ENCODE measurements around the gene CDR2. TPM values are rescaled to one million over a fixed set of nuclear protein-coding genes. Genes with fewer than 3 reads are reported as not detected.

Gene CDR2
- total RNA-seq, 1 donor, result 89.8 TPM

DNA sequence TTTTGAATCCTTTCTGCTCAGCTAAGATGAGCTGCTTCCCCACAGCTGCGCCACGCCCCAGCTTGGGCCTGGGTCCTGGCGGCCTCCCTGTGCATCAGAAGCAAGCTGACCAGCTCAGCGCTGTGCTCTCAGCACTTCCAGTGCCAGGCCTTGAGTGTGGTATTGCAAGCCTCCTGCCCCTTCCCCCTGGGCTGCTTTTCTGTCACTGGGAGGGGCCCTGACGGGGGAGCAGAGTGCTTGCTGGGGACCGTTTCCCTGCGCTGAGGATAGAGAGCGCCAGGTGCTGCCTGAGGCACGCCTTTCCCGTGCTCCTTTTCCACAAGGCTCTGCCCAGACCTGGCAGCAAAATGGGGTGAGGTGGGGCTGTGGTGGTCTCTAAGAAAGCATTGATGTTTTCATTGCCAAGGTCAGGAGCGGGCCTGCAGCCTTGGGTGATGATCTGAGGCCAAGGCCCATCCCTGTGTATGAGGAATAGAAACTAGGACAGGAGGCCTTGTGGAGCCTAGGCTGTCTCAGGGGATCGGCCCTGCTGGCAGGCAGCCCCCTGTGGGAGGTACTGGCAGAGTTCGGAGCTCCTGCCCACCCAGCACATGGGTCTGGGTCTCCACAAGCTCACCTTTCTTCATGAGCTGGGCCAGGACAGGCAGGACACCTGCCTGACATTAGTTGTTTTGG lies 47.5 kb downstream of the CDR2 start:
- no peaks in the 10 kb centered on the region for H3K27me3 ChIP-seq (ENCODE audit: insufficient read depth, low read length)
- no peaks in the 10 kb centered on the region for H3K9me3 ChIP-seq (ENCODE audit: low read depth, low read length)
- H3K4me3 ChIP-seq (ENCODE audit: low read length), result no peak overlapping the region
- H3K4me1 ChIP-seq (ENCODE audit: insufficient read depth, low read length), result peaks cover 6% of the 10 kb centered on the region

DNA sequence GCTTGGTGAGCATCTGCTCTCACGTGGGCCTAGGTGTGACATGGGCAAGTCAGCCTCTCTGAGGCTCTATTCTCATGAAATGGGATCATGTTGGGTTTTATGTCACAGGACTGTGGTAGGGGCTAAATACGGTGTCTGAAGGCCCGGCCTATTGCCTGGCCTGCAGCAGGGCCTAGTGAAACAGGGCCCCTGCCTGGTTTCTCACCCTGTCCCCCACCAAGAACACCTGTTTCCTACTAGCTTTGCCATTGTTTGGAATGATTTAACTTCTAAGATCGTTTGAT lies 48.1 kb downstream of the CDR2 start:
- Histone ChIP-seq H3K27me3 (ENCODE audit: insufficient read depth, low read length) (no peaks in the 10 kb centered on the region), H3K9me3 (ENCODE audit: low read depth, low read length) (no peaks in the 10 kb centered on the region), H3K4me1 (ENCODE audit: insufficient read depth, low read length) (peaks cover 6% of the 10 kb centered on the region), H3K4me3 (ENCODE audit: low read length) (no peak overlapping the region)

DNA sequence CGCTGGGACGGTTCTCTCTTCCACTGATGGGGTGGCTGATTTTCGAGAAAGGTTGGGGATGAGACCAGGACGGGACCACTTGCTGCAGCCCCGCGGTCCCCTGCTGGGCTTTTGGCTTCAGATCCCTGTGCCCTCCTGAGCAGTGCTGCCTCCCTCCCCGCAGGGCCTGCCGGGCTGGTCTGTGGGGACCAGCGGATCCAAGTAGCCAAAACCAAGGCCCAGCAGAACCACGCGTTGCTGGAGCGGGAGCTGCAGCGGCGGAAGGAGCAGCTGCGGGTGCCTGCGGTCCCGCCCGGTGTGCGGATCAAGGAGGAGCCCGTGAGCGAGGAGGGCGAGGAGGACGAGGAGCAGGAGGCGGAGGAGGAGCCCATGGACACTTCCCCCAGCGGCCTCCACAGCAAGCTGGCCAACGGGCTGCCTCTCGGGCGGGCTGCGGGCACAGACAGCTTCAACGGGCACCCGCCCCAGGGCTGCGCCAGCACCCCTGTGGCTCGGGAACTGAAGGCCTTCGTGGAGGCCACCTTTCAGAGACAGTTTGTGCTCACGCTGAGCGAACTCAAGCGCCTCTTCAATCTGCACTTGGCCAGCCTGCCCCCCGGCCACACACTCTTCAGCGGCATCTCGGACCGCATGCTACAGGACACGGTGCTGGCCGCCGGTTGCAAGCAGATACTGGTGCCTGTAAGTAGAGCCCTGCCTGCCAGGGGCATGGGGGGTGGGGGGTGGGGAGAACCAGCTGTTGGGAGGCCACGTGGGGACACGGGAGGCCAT lies 48.6 kb downstream of the CDR2 start:
- Histone ChIP-seq H3K9me3 (ENCODE audit: low read depth, low read length) (no peaks in the 10 kb centered on the region), H3K27me3 (ENCODE audit: insufficient read depth, low read length) (no peaks in the 10 kb centered on the region), H3K4me1 (ENCODE audit: insufficient read depth, low read length) (peaks cover 6% of the 10 kb centered on the region), H3K4me3 (ENCODE audit: low read length) (no peak overlapping the region)

DNA sequence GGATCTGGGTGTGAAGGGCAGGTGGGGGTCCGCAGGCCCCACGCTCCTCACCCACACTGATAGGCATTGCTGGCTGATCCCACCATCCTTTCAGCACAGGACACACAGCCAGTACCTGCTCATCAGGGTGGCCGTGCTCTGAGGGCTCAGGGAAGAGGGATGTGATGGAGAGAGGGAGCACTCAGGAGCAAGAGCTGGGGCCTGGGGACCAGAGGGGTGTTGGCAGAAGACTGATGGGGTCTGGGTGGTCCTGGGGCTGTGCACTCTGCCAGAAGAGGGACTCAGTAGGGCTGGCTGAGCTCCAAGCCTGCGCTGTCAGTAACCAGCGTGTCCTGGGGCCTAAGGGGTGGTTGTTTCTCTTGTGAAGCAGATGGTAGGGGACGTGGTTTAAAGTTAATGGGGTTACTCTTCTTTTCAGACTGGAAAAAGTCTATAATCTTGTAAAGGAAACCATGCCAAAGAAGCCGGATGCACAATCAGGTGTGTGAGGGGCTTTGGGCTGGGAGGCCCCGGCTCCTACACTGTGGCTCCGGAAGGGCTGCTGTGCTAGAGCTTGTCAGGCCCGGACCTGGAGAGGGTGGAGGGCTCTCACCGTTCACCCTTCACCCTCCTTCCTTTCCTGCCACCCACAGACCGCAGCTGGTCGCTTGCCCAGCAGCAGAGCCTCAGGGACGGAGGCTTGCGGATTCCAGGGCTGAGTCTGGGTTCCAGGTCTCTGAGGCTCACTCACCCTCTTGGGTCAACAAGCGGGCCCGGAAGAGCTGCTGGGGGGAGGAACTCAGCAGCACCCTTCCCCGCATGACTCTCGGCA lies 49.4 kb downstream of the CDR2 start:
- no peak overlapping the region for H3K4me3 ChIP-seq (ENCODE audit: low read length)
- peaks cover 1% of the 10 kb centered on the region for H3K4me1 ChIP-seq (ENCODE audit: insufficient read depth, low read length)
- H3K27me3 ChIP-seq (ENCODE audit: insufficient read depth, low read length), result no peaks in the 10 kb centered on the region
- H3K9me3 ChIP-seq (ENCODE audit: low read depth, low read length), result no peaks in the 10 kb centered on the region

DNA sequence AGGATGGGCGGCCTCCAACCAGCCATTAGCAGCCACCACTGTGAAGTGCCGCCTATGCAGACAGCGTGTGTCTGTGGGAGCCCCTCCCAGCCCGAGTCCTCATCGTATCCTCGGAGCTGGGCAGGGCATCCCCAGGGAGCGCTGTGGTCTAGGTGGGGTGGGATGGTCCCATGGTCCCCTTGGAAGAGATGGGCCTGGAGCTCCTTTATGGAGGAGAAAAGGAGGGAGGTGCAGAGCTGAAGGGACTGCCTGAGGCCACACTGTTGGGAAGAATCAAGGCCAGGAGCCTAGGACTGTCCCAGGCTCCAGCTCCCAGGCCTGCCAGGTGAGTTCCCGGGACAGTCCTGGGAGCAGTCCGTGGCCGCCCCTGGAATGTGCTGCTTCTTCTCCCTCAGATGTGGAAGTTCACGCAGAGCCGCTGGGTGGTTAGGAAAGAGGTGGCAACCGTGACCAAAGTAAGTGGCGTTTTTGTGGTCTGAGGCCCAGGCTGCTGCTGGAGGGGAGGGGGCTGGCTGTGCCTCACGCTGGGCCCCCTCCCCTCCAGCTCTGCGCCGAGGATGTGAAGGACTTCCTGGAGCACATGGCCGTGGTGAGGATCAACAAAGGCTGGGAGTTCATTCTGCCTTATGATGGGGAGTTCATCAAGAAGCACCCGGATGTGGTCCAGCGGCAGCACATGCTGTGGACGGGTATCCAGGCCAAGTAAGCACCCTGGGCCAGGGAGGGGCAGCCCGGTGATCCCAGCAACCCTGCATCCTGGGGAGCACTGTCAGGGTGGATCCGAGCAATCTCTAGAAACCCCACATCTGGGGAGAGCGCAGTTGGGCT lies 50.2 kb downstream of the CDR2 start:
- H3K9me3 ChIP-seq (ENCODE audit: low read depth, low read length), result no peaks in the 10 kb centered on the region
- H3K4me3 ChIP-seq (ENCODE audit: low read length), result no peak overlapping the region
- H3K4me1 ChIP-seq (ENCODE audit: insufficient read depth, low read length), result no peaks in the 10 kb centered on the region
- no peaks in the 10 kb centered on the region for H3K27me3 ChIP-seq (ENCODE audit: insufficient read depth, low read length)

DNA sequence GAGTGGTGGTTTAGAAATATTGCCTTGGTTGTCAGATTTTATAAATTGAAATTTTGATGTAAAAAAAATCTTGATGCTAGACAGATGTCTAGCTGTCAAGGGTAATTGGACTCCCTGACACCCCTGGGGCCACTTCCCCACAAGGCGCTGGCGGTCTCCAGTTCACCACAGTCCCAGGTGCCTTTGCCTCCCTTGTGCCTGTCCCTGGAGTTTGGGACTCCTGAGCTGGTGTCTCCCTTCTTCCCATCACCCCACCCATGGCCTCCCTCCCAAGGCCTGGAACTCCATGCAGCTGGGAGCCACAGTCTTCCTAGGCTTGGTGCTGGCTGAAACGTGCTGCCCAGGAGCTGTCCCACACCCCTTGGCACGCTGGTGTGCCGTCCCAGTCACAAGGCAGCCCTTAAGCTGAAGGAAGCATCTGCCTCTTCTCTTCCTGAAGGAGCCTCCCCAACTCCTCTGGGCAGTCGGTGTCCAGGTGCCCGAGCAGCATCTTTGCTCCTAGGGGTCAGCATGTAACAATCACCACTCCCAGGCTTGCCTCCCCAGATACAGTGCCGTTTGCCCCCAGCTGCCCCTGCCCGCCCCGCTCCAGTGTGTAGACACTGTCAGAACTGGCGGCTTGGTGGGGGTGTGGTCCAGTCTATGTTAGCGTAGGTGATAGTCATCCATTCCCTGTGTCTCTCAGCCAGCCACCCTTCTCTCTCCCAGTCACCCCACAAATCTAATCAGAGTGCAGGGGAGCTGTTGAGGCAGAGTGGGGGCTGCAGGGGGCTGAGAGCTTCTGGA lies 51.1 kb downstream of the CDR2 start:
- Histone ChIP-seq H3K9me3 (ENCODE audit: low read depth, low read length) (no peaks in the 10 kb centered on the region), H3K27me3 (ENCODE audit: insufficient read depth, low read length) (no peaks in the 10 kb centered on the region), H3K4me3 (ENCODE audit: low read length) (no peak overlapping the region), H3K4me1 (ENCODE audit: insufficient read depth, low read length) (no peaks in the 10 kb centered on the region)

DNA sequence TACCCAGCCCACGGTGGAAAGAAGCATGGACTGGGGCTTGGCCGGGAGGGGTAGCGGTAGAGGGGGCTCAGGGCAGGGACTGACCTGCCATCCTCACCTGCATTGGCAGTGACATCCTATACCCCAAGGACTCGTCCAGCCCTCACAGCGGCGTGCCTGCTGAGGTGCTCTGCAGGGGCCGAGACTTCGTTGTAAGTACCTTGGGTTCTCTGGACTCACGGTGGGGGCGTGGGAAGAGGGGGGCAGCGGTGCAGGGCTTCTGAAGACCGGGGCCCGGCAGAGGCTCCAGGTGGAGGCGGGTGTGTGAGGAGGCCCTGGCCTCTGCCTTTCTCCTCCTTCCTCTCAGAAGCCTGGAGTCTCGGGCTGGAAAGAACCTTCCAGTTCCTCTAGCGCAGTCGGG lies 51.7 kb downstream of the CDR2 start:
- H3K27me3 ChIP-seq (ENCODE audit: insufficient read depth, low read length), result no peaks in the 10 kb centered on the region
- no peaks in the 10 kb centered on the region for H3K9me3 ChIP-seq (ENCODE audit: low read depth, low read length)
- no peak overlapping the region for H3K4me3 ChIP-seq (ENCODE audit: low read length)
- no peaks in the 10 kb centered on the region for H3K4me1 ChIP-seq (ENCODE audit: insufficient read depth, low read length)

DNA sequence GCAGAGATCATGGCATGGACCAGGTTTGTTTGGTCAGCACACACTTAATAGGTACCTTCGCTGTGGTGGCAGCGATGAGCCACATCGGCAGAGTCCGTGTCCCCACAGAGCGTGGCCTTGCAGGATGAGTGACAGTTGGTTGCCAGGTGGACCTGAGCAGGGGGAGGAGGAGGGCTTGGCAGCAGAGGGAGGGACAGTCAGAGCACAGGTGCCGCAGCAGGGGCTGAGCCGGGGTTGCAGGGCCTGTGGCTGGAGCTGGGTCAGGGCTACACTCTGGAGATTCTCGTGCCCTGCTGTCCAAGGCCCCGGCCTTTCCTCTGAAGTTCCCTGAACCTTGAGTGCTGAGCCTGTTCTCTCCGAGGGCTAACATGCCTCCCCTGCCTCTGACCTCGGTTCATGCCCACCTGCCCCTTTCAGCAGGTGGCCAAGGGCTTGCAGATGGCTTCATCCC lies 52.4 kb downstream of the CDR2 start:
- Histone ChIP-seq H3K9me3 (ENCODE audit: low read depth, low read length) (no peaks in the 10 kb centered on the region), H3K27me3 (ENCODE audit: insufficient read depth, low read length) (no peaks in the 10 kb centered on the region), H3K4me3 (ENCODE audit: low read length) (no peak overlapping the region), H3K4me1 (ENCODE audit: insufficient read depth, low read length) (no peaks in the 10 kb centered on the region)

DNA sequence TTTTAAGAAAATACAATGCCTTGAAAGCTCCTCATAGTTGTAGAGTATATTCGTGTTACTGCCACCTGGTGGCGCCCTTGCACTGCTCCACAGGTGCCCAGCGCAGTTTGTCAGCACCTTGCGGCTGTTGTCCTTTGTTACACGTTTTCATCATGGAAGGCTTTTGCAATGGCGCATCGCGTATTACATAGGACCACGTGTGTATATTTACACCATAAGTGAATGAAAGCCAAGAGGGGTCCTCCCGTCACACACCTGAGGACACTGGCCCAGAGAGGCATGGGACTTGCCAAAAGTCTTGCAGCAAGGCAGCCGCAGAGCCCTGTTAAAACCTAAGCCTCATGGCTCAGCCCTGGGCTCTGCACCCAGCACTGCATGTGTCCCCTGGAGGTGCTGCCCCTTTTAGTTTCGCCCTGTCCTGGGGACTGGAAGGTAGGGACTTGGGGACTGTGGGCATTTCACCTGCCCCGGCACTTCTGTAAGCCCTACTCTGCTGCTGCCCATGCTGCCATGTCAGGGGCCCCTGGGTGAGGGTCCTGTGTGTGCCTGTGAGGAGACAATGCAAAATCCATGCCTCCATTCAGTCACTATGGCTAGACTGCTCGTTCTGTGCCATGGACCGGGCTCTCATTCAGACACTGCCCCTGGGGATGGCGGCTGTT lies 52.9 kb downstream of the CDR2 start:
- no peak overlapping the region for H3K4me3 ChIP-seq (ENCODE audit: low read length)

DNA sequence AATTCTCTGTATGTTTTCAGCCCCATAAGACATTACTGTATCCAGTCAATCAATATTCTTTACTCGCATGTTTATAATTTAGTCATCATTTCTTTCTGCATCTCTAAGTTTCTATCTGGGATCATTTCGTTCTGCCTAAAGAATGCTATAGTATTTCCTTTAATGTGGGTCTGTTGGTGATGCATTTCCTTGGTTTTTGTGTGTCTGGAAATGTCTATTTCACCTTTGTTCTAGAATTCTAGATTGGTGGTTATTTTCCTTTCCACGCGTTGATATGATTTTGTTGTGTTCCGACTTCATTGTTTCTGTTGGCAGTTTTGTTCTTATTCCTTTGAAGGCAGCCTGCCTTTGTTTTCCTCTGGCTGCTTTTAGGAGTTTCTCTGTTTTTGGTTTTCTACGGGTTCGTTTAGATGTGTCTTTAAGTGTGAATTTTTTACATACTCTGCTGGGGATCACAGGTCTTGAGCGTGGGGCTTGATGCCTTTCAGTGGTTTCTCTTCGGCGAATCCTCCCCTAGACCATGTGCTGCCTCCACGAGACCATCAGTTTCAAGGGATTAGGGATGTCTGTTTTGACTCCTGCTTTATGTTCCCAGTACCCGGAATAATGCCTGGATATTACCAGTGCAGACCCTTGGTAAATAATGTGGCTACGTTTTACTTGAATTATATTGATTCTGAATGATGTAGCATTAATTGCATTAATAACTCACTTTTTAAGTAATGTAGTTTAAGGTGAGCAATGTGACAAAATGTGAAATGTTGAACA lies 53.7 kb downstream of the CDR2 start:
- no peaks in the 10 kb centered on the region for H3K9me3 ChIP-seq (ENCODE audit: low read depth, low read length)

More for the DNA sequence above, 52.9 kb downstream of the CDR2 start:
- Histone ChIP-seq H3K27me3 (ENCODE audit: insufficient read depth, low read length) (no peaks in the 10 kb centered on the region), H3K9me3 (ENCODE audit: low read depth, low read length) (no peaks in the 10 kb centered on the region), H3K4me1 (ENCODE audit: insufficient read depth, low read length) (no peaks in the 10 kb centered on the region)

DNA sequence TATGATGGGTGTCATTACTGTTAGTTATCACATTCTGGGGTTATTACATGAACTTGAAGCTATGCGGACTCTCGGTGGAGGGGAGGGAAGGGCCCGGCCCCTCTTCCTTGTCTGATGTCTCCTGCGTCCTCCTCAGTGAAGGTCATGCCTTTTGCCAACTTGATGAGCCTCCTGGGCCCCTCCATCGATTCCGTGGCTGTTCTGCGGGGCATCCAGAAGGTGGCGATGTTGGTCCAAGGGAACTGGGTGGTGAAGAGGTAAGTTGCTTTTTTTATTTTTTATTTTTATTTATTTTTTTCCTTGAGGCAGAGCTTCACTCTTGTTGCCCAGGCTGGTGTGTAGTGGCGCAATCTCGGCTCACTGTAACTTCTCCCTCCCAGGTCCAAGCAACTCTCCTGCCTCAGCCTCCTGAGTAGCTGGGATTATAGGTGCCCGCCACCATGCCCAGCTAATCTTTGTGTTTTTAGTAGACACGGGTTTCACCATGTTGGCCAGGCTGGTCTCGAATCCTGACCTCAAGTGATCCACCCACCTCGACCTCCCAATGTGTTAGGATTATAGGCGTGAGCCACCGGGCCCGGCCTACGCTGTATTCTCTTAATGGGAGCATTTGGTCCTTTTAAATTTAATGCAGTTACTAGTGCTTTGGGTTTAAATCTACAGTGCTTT lies 55.6 kb downstream of the CDR2 start:
- H3K27me3 ChIP-seq (ENCODE audit: insufficient read depth, low read length), result no peaks in the 10 kb centered on the region
- no peak overlapping the region for H3K4me3 ChIP-seq (ENCODE audit: low read length)
- H3K4me1 ChIP-seq (ENCODE audit: insufficient read depth, low read length), result no peaks in the 10 kb centered on the region
- H3K9me3 ChIP-seq (ENCODE audit: low read depth, low read length), result no peaks in the 10 kb centered on the region

More for the DNA sequence above, 53.7 kb downstream of the CDR2 start:
- no peaks in the 10 kb centered on the region for H3K4me1 ChIP-seq (ENCODE audit: insufficient read depth, low read length)
- no peak overlapping the region for H3K4me3 ChIP-seq (ENCODE audit: low read length)
- H3K27me3 ChIP-seq (ENCODE audit: insufficient read depth, low read length), result no peaks in the 10 kb centered on the region

DNA sequence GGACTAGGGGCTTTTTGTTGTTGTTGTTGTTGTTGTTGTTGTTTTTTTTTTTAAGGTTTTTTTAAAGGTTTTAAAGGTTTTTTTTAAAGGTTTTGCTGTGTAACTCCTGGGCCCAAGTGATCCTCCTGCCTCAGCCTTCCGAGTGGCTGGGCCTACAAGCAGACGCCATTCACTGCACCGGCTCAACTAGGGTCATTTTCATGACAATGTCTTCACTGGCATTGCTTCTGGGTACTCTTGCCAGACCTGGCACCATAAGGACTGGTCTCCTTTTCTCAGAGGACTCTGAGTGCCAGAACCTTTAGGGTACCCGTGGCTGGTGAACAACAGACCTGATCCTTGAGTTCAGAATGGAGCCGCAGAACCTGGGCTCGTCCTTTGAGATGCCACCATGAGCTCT lies 56.8 kb downstream of the CDR2 start:
- Histone ChIP-seq H3K4me1 (ENCODE audit: insufficient read depth, low read length) (no peaks in the 10 kb centered on the region), H3K9me3 (ENCODE audit: low read depth, low read length) (no peaks in the 10 kb centered on the region), H3K4me3 (ENCODE audit: low read length) (no peak overlapping the region), H3K27me3 (ENCODE audit: insufficient read depth, low read length) (no peaks in the 10 kb centered on the region)
